HL-60 (cell line): ENCODE data around the gene PRDM16.

ENCODE experiments used
- DNase-seq, 2 experiments: peaks; one replicate each; pipeline ENCODE4 v3.0.0-alpha.2; 2010 to 2020; ENCODE audit warnings: low read depth in 1 of 2, low spot score in 1 of 2
- H3K27ac ChIP-seq: fragments of 250-450 bp; sonication (Bioruptor Pico); replicated peaks from 2 replicates; pipeline ENCODE4 v1.5.1; 2020; ENCODE audit warnings: mild to moderate bottlenecking, moderate library complexity
- H3K27me3 ChIP-seq: fragments of 250-450 bp; sonication (Bioruptor Pico); 2 replicates; pipeline ENCODE4 v1.5.1; 2021; ENCODE audit warnings: mild to moderate bottlenecking, moderate library complexity; ENCODE audit not compliant: insufficient read depth, poor library complexity, severe bottlenecking
- H3K4me3 ChIP-seq: replicated peaks from 2 replicates; pipeline ENCODE4 v1.5.1; 2011; ENCODE audit warnings: mild to moderate bottlenecking, control low read depth, low read length; ENCODE audit not compliant: insufficient read depth
- CTCF ChIP-seq: IDR thresholded peaks from one replicate; pipeline ENCODE4 v1.5.1; 2011; ENCODE audit warnings: low read length, control low read depth, inconsistent platforms; ENCODE audit not compliant: insufficient read depth
- GABPA ChIP-seq: IDR thresholded peaks from 2 replicates; pipeline ENCODE4 v1.6.1; 2012; ENCODE audit warnings: low read depth
- POLR2AphosphoS5 ChIP-seq: IDR thresholded peaks from 2 replicates; pipeline ENCODE4 v1.6.1; 2012; ENCODE audit warnings: low read depth
- REST ChIP-seq: IDR thresholded peaks from 2 replicates; pipeline ENCODE4 v1.6.1; 2012; ENCODE audit warnings: low read depth; ENCODE audit not compliant: insufficient replicate concordance
- SPI1 ChIP-seq: IDR thresholded peaks from 2 replicates; pipeline ENCODE4 v1.6.1; 2012; ENCODE audit warnings: low read depth, mild to moderate bottlenecking, borderline replicate concordance

The PRDM16 gene

GRCh38 chr1:3282186-3282585 is 213.2 kb downstream of the PRDM16 start:
- Histone ChIP-seq H3K27ac (no peak overlapping the region), H3K27me3 (no peaks in the 10 kb centered on the region), H3K4me3 (no peak overlapping the region)
- TF ChIP-seq GABPA (no peak), REST (no peak), CTCF (no peak), SPI1 (no peak), POLR2AphosphoS5 (no peak)
- no peak for DNase-seq

- no peak overlapping the region for H3K4me3 ChIP-seq
- DNase-seq = no peak
- H3K27me3 ChIP-seq = no peaks in the 10 kb centered on the region
- no peak overlapping the region for H3K27ac ChIP-seq
- TF ChIP-seq POLR2AphosphoS5 = no peak
Observed at GRCh38 chr1:3282656-3283430, 213.8 kb downstream of the PRDM16 start.

GRCh38 chr1:3283849-3284248 is 214.8 kb downstream of the PRDM16 start:
- peak in 1 of 2 experiments; percentile 7 for DNase-seq
- Histone ChIP-seq H3K27me3 (no peaks in the 10 kb centered on the region), H3K4me3 (no peak overlapping the region), H3K27ac (no peak overlapping the region)
- TF ChIP-seq GABPA = no peak
- peak; percentile 10 for TF ChIP-seq CTCF

GRCh38 chr1:3284691-3285090 is 215.7 kb downstream of the PRDM16 start:
- H3K27ac ChIP-seq = no peak overlapping the region
- no peaks in the 10 kb centered on the region for H3K27me3 ChIP-seq
- TF ChIP-seq POLR2AphosphoS5 (no peak), REST (no peak), GABPA (no peak), SPI1 (no peak), CTCF (no peak)
- no peak overlapping the region for H3K4me3 ChIP-seq
- DNase-seq = no peak
